Measurements from ENCODE around the gene C12orf43. TPM values are rescaled to one million over a fixed set of nuclear protein-coding genes. Genes with fewer than 3 reads are reported as not detected.

C12orf43 gene
- total RNA-seq, 1 experiment from 2014 or later: 35.4 TPM

- Histone ChIP-seq H3K79me2 (ENCODE audit: low read length) (no peaks in the 10 kb centered on the region), H3K27ac (ENCODE audit: low read length) (no peak overlapping the region), H3K4me2 (ENCODE audit: low read length) (no peak overlapping the region), H3K9me2 (replicated peaks; ENCODE audit: low read length) (no peaks in the 10 kb centered on the region), H3K36me3 (ENCODE audit: low read depth, low read length) (no peaks in the 10 kb centered on the region), H2AFZ (ENCODE audit: low read length) (no peak overlapping the region), H3F3A (ENCODE audit: low read length, unreplicated experiment) (no peaks in the 10 kb centered on the region), H3K4me1 (ENCODE audit: insufficient read depth, low read length) (peaks cover 12% of the 10 kb centered on the region), H3K9me3 (ENCODE audit: low read length) (no peaks in the 10 kb centered on the region), H3K4me3 (ENCODE audit: low read length) (no peak overlapping the region), H3K9ac (ENCODE audit: low read length) (no peak overlapping the region), H3K27me3 (ENCODE audit: low read length) (no peaks in the 10 kb centered on the region), H4K20me1 (ENCODE audit: low read length) (no peaks in the 10 kb centered on the region)
- no peak; the same call in 1 of the 2 replicates for ATAC-seq
- DNase-seq: peak; percentile 22
- CTCF ChIA-PET: interaction anchor here (0.6 kb wide), 1 partner anchor 11 kb away, joined by 3 read pairs; no protein-coding TSS in a partner anchor
- no TSS peak for BruUV-seq (replicated peaks)
- intact Hi-C loops (cut with micrococcal nuclease): no loop called here
- TF ChIP-seq, protein P1, sequence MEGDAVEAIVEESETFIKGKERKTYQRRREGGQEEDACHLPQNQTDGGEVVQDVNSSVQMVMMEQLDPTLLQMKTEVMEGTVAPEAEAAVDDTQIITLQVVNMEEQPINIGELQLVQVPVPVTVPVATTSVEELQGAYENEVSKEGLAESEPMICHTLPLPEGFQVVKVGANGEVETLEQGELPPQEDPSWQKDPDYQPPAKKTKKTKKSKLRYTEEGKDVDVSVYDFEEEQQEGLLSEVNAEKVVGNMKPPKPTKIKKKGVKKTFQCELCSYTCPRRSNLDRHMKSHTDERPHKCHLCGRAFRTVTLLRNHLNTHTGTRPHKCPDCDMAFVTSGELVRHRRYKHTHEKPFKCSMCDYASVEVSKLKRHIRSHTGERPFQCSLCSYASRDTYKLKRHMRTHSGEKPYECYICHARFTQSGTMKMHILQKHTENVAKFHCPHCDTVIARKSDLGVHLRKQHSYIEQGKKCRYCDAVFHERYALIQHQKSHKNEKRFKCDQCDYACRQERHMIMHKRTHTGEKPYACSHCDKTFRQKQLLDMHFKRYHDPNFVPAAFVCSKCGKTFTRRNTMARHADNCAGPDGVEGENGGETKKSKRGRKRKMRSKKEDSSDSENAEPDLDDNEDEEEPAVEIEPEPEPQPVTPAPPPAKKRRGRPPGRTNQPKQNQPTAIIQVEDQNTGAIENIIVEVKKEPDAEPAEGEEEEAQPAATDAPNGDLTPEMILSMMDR (conservative IDR thresholded peaks at IDR 0.05; ENCODE audit: low read depth, low read length): no peak
- TF ChIP-seq EZH2phosphoT487 (IDR thresholded peaks at IDR 0.05; ENCODE audit: borderline replicate concordance, low read length): no peak
- no peak for TF ChIP-seq EZH2 (IDR thresholded peaks at IDR 0.05; ENCODE audit: low read length, unreplicated experiment)
- POLR2A ChIA-PET (ENCODE audit: unreplicated experiment): no interaction called here
Observed at GRCh38 chr12:120955232-120955631, 61.1 kb downstream of the C12orf43 start.

- Histone ChIP-seq H3K4me3 (ENCODE audit: low read length) (no peak overlapping the region), H3K27me3 (ENCODE audit: low read length) (no peaks in the 10 kb centered on the region), H3K9ac (ENCODE audit: low read length) (no peak overlapping the region), H3K36me3 (ENCODE audit: low read depth, low read length) (no peaks in the 10 kb centered on the region), H3K9me2 (replicated peaks; ENCODE audit: low read length) (no peaks in the 10 kb centered on the region), H3K9me3 (ENCODE audit: low read length) (no peaks in the 10 kb centered on the region), H3K27ac (ENCODE audit: low read length) (no peak overlapping the region), H4K20me1 (ENCODE audit: low read length) (no peaks in the 10 kb centered on the region), H3K4me1 (ENCODE audit: insufficient read depth, low read length) (no peaks in the 10 kb centered on the region), H3K79me2 (ENCODE audit: low read length) (no peaks in the 10 kb centered on the region), H3F3A (ENCODE audit: low read length, unreplicated experiment) (no peaks in the 10 kb centered on the region), H2AFZ (ENCODE audit: low read length) (no peak overlapping the region), H3K4me2 (ENCODE audit: low read length) (no peak overlapping the region)
- no peak for ATAC-seq
- DNase-seq: no peak
- intact Hi-C loops (cut with micrococcal nuclease): no loop called here
- CTCF ChIA-PET: interaction anchor here (1.0 kb wide), 1 partner anchor 9 kb away, joined by 3 read pairs; no protein-coding TSS in a partner anchor
- TF ChIP-seq EZH2 (IDR thresholded peaks at IDR 0.05; ENCODE audit: low read length, unreplicated experiment) (no peak), EZH2phosphoT487 (IDR thresholded peaks at IDR 0.05; ENCODE audit: borderline replicate concordance, low read length) (no peak)
- TF ChIP-seq, protein P1 (conservative IDR thresholded peaks at IDR 0.05; ENCODE audit: low read depth, low read length): no peak
- POLR2A ChIA-PET (ENCODE audit: unreplicated experiment): no interaction called here
- no TSS peak for BruUV-seq (replicated peaks)
Observed at GRCh38 chr12:120950807-120951206, 65.5 kb downstream of the C12orf43 start.

Other genes starting within 250 kb of the C12orf43 start
- gene SPPL3, start 112.1 kb downstream of the C12orf43 start, total RNA-seq (2014; rRNA removed): 18.8 and 20.3 TPM in 2 replicates
- gene HNF1A, start 37.9 kb downstream of the C12orf43 start, total RNA-seq (2014; rRNA removed): not detected in 2 replicates
- 6.4 and 7.6 TPM in 2 replicates for gene OASL, start 22.8 kb upstream of the C12orf43 start, total RNA-seq (2014; rRNA removed)
- 1.6 and 6.0 TPM in 2 replicates for gene P2RX7, start 116.4 kb upstream of the C12orf43 start, total RNA-seq (2014; rRNA removed)
- 19.4 and 21.6 TPM in 2 replicates for gene P2RX4, start 193.6 kb upstream of the C12orf43 start, total RNA-seq (2014; rRNA removed)